Activated naive CD4-positive, alpha-beta T cell treated with anti-CD3 and anti-CD28 coated beads, Interleukin-2, amount 50 U/mL, for 16 hours (primary cell): ENCODE results near the gene GFER.
A peak's percentile ranks its signal among the peaks of the same experiment; 100 is the strongest.

Experiments
- DNase-seq: peaks from one replicate; pipeline ENCODE4 v3.0.0-alpha.2; 2020

Gene GFER

GRCh38 chr16:1975432-1976215, 8.4 kb upstream of the GFER start:
- no peak for DNase-seq

GRCh38 chr16:1976216-1976520, 7.8 kb upstream of the GFER start:
- DNase-seq = no peak

GRCh38 chr16:1976951-1977874, 6.8 kb upstream of the GFER start:
- DNase-seq = no peak

DNA sequence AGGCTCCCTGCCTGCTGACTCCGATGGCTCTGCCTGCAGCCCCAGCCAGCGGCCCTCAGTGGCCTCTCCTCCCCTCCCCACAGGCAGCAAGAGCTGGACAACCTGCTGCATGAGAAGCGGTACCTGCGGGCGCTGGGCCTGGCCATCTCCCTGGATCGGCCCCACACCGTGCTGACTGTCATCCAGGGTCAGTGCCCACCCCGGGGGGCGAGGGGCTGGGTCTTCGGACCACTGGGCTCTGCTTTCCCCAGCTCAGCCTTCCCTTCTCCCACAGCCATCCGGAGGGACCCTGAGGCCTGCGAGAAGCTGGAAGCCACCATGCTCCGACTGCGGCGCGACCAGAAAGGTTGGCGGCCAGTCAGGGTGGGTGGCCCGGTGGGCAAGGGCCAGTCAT, 6.1 kb upstream of the GFER start:
- DNase-seq = no peak

- DNase-seq = no peak
Observed at GRCh38 chr16:1978476-1979120, 5.4 kb upstream of the GFER start.

- peak; percentile 49 for DNase-seq
Observed at GRCh38 chr16:1979271-1980029, 4.5 kb upstream of the GFER start.

DNA sequence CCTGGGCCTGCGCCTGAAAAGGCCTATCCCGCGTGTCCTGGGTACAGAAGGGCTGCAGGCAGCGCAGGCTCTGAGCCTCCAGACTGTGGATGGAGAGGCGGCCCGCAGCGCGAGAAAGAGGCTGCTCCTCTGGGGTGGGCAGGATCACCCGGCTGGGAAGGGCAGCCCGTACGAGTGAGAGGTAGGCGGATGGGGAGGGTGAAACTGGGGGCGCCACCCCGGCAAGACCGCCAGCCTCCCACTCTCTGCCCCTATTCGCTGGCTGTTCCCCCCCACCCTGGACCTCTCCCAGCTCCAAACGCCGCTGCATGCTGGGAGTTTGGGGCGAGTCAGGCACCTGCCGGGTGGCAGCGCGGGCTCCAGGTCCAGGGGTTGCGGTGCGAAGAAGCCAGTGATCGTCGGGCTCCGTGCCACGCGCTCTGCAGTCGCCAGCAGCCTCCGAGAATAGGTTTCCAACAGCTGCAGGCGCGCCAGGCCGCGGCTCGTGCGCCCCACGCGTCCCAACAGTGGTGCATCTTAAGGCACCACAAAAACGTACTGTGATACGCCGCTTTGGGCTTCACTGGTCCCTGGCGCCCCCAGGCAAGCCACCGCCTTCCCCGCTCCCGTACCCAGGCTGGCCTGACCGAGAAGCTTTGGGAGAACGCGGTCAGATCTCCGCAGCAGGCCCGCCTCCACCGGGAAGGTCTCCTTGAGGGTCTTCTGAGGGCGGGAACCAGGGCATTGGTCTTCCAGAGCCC, 3.8 kb upstream of the GFER start:
- no peak for DNase-seq

GRCh38 chr16:1980770-1981087, 3.3 kb upstream of the GFER start:
- DNase-seq = no peak

GRCh38 chr16:1981398-1981836, 2.6 kb upstream of the GFER start, which contains the start of gene NOXO1:
TSS of gene NOXO1 (minus strand) at chr16:1981469. CDS start at chr16:1981179, 290 bp downstream.
- DNase-seq = no peak

DNA sequence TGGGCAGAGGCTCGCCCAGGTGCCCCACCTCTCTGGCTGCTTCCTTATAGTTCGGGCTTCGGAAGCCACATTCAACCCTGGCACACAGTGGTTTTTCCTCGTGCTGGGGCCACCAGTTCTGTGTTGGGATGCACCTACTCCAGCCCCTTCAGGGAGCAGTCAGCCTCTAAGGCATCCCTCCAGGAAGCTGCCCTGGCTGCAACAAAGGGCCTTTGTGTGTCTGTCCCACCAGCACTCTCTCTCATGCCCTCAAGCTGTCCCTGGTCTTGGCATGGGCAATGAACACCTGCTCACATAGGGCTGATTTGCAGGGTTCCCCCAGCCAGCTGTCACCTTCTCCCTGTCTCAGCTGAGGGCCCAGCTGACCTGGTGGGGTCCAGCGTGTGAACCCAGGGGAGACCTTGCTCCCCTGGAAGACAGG, 2.0 kb upstream of the GFER start:
- DNase-seq = no peak

GRCh38 chr16:1982991-1983543, 926 bp upstream of the GFER start:
- no peak for DNase-seq

- DNase-seq = no peak
Observed at GRCh38 chr16:1984347-1985225, 593 bp downstream of the GFER start.

DNA sequence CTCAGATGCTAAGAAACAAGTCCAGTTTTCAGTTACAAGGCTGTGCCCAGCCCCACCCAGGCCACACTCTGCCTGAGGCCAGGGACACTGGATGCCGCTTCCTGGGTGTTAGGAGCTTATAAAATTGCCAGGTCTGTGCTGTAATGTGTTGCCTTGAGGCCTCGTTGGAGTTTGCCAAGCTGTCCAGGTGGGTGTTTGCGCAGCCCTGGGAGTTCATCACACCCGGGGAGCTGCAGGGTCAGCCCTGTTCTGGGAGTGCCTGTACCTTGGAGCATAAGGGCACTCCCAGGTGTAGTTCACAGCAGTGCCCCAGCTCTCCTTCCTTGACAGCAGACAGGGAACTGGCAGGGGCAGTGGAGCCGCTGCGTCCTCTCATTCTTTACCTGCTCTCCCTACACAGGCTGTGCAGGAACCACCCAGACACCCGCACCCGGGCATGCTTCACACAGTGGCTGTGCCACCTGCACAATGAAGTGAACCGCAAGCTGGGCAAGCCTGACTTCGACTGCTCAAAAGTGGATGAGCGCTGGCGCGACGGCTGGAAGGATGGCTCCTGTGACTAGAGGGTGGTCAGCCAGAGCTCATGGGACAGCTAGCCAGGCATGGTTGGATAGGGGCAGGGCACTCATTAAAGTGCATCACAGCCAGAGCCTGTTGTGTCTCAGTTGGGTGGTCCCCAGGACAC, 1.6 kb downstream of the GFER start:
- no peak for DNase-seq

DNA sequence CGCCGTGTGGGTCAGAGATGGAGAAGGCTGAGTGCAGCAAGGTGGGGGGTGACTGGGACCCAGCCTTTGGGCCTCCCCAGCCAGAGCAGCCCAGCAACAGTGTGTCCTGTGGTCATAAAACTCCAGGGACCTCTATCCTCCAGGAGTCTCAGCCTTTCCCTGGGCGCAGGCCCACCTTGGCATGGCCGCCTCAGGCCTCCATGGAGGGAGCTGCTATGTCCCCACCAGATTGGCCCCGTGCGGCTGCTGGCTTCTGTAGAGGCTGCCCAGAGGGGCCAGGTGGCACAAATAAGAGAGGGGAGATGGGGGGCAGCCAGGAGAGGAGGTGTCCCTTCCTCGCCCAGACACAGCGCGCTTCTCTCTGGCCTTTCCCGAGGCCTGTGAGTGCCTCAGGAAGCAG, 3.2 kb downstream of the GFER start:
- no peak for DNase-seq

DNA sequence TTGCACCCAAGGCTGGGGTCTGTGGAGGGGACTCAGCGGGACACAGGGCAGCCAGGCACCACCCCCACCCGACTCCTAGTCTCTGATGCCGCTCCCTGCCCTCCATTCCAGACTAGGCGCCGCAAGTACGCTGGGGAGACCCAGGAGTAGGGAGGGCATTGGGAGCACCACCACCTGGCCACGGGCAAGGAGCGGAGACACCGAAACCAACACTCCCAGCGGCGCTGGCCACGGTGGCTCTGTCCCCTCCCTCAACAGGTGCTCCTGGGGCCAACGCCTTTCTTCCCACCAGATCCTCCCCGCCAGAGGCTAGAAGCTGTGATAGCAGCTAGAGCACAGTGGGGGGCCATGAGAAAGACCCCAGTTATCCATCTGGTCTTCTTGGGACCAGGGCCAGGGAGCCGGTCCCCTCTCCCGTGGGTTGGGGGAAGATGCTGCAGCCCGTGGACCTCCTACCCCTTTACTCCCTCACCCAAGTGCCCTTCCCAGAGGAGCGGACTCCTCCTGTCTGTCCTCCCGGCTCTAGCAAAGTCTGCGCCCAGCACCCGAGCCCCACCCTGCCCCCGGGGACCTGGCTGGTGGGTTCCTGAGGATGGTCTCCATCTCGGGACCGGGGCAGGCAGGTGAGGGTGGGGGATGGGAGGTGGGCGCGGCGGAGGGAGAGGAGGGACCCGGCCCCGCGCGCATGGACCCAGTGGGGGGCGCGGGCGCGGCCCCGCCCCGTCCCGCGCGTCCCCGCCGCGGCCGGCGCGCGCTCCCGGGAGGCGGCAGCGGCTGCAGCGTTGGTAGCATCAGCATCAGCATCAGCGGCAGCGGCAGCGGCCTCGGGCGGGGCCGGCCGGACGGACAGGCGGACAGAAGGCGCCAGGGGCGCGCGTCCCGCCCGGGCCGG, 5.5 kb downstream of the GFER start, which contains the start of gene SYNGR3:
Gene SYNGR3 (plus strand): TSS at position 762 of the 892 bp plus-strand sequence. CDS start 133 bp downstream, outside the sequence.
- DNase-seq = no peak

GRCh38 chr16:1990101-1990350, 6.0 kb downstream of the GFER start:
- no peak for DNase-seq

DNA sequence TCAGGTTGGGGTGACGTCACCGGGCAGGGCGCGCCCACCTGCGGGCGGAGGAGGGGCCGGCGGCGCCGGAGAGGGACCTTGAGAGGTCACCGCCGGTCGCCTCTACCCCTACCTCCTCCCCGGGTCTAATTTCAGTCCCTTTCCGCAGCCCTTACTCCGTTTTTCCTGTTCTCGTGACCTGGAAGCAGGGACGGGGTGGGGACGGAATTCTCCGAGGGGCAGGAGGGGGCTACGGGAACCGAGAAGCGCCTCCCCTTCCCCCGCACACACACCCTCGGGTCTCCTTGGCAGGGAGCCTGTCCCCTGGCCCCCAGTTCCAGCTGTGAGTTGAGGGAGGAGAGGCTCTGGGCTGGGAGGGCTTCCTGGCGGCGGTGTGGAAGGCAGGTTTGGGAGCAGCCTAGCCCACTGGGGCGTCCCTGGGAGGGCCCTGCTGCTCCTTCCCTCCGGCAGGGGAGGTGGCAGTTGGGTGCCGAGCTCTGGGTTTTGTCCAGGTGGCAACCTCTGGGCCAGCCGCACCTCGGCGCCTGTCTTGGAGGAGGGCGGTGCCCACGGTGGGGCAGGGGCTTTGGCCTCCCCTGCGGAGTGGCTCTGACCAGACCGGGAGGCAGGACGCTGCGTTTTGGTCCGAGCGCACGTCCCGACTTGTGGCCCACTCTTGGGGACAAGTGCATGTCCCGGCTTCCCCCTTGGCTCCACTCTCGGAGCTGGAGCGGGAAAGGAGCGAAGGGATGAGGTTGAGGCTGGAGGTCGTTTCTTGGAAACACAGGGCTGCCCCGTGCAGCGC, 6.5 kb downstream of the GFER start:
- DNase-seq = no peak

- DNase-seq = no peak
Observed at GRCh38 chr16:1991135-1991551, 7.2 kb downstream of the GFER start.

DNA sequence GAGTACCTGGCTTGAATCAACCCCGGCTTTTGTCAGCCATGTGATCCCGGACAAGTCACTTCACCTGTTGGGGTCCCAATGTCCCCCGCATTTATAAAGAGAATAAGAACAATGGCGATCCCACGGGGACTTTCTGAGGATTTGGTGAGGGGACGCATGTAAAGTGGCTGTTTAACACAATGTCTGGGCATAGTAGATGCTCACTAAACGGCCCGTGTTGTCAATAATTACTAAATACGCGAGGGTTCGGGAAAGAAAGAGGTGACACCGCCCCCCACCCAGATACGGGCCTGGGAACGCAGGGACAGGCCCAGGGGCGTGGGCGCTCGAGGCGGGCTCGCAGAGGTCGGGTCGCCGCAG, 7.6 kb downstream of the GFER start:
- DNase-seq = no peak
